HG02884 (cell line): ENCODE data around the gene NME7.
"Not testable (repeated sequence)": the region's sequence is repeated elsewhere in the genome, so short reads cannot be mapped to it uniquely, and the experiment has no call there.

Source experiments
- ATAC-seq: cut with Tn5 transposase; IDR thresholded peaks from one replicate; pipeline ENCODE4 v1.9.1; 2021; ENCODE audit warnings: mild to moderate bottlenecking, moderate library complexity; ENCODE audit not compliant: unreplicated experiment

The NME7 gene, protein sequence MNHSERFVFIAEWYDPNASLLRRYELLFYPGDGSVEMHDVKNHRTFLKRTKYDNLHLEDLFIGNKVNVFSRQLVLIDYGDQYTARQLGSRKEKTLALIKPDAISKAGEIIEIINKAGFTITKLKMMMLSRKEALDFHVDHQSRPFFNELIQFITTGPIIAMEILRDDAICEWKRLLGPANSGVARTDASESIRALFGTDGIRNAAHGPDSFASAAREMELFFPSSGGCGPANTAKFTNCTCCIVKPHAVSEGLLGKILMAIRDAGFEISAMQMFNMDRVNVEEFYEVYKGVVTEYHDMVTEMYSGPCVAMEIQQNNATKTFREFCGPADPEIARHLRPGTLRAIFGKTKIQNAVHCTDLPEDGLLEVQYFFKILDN

DNA sequence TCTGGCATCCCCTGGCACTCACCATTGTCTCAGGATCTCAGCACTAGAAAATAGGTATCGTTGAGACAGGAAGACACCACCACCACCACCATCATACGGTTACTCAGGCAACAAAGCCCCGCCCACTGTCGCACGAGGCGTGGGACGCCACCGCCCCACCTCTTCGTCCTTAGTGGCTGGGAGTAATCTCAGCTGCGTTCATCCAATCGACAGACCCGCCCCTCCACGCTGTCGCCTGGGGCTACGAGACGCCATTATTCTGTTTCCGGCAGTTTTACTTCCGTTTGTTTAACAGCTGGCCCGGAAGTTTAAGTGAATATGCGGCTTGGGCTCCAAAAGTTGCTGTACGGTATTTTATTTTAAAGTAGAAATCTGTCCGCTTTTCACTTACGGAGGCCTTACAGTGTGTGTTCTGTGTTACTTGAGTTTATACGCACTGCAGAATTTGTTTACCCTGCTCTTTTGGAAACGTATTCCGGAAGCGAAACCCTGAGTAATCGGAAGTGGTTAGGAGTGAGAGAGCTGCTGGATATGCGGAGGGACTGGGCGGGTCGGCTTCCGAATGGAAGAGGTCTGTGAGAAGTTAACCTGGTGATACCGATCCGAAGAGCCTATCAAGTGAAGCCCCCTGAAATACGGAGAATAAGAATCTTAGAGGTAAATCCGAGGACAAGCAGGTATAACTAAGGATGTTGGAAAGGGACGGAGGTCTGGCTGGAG is at the start of gene NME7, which contains the start of gene BLZF1:
TSS of gene NME7 (minus strand) at position 112 of the 720 bp plus-strand sequence. CDS start at position 25, 87 bp downstream.
TSS of gene BLZF1 (plus strand) at position 510 of the 720 bp plus-strand sequence. CDS start 1,328 bp downstream, outside the sequence.
- peak; percentile 95 for ATAC-seq

DNA sequence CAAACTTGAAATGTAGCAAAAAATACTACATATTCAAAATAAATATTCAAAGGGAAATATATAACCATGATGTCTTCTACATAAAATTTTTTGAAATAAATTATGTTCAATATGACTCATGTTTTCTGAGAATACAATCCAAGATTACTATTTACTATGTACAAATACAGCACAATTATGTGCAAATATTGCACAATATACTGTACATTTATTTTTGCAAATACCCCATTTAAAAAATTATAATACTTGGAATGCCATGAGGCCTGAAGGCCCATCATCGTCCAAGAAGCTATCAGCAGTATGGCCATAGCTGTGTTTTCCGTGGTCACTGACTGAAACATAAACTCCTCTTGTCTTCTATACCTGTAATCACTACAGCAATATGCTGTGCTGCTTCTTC is 47.4 kb upstream of the NME7 start:
- no peak for ATAC-seq

DNA sequence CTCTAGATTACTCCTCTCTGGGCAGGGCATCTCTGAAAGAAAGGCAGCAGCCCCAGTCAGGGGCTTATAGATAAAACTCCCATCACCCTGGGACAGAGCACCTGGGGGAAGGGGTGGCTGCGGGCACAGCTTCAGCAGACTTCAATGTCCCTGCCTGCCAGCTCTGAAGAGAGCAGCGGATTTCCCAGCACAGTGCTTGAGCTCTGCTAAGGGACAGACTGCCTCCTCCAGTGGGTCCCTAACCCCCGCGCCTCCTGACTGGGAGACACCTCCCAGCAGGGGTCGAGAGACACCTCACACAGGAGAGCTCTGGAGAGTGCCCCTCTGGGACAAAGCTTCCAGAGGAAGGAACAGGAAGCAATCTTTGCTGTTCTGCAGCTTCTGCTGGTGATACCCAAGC is 40.7 kb upstream of the NME7 start:
- not testable (repeated sequence) for ATAC-seq

DNA sequence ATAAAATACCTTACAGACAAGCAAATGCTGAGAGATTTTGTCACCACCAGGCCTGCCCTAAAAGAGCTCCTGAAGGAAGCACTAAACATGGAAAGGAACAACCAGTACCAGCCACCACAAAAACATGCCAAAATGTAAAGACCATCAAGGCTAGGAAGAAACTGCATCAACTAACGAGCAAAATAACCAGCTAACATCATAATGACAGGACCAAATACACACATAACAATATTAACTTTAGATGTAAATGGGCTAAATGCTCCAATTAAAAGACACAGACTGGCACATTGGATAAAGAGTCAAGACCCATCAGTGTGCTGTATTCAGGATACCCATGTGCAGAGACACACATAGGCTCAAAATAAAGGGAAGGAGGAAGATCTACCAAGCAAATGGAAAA is 35.0 kb upstream of the NME7 start:
- ATAC-seq: not testable (repeated sequence)

DNA sequence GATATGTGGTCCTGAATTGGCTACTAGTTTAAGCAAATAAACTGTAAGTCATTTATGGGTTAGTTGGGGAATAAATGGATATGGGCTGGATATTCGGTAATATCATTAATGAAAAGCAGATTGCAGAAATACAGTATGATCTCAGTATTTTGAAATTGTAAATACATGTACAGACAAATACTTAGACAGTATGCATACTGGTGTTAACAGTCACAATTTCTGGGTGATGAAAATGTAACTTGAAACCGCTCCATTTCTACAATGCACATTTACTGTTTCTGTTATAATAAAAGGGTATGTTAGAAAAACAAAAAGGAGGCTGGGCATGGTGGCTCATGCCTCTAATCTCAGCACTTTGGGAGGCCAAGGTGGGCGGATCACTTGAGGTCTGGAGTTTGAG is 28.4 kb upstream of the NME7 start:
- ATAC-seq: no peak

DNA sequence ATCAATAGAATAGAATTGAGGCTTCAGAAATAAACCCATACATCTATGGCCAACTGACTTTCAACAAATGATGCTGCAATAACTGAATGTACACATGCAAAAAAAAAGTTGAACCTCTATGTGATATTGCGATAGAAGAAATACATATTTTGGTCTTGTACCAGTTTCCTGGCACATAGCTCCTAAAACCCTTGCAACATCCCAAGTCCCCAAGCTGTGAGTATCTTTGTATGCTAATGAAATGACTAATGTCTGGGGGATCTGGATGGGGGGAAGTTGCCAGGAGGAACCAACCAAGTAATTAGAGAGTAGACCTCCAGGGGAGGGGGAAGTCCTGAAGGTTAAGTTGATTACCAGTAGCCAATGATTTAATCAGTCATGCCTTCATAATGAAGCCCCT is 24.8 kb upstream of the NME7 start:
- no peak for ATAC-seq

DNA sequence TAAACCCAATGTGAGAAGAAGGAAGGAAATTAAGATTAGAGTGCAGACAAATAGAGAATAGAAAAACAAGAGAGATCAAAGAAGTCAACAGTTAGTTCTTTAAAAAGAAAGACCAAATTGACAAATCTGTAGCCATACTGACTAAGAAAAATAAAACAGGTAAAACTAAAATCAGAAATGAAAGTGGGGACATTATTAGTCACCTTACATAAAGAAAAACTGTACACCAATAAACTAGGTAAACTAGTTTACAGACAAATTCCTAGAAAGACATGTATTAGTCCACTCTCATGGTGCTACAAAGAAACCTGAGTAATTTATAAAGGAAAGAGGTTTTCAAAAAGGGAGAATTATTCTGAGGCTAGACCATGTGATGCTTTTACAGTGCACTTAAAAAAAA is 22.7 kb upstream of the NME7 start:
- ATAC-seq: peak; percentile 91

DNA sequence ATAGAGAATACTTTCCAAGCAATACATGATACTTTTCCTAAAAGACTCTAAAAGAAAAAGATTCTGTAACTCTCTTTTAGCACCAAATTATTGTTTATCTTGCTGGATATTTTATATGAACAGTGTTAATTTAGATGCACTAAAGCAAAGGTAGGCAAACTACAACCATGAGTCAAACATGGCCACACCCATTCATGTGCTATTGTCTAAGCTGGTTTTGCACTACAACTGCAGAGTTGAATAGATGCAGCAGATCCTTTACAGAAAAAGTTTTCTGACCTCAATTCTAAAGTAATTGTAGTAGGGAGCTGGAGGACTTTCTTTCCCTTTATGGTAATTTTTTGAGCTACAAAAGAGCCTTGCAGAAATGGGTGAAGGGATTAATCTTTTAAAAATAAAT is 19.8 kb upstream of the NME7 start:
- no peak for ATAC-seq

DNA sequence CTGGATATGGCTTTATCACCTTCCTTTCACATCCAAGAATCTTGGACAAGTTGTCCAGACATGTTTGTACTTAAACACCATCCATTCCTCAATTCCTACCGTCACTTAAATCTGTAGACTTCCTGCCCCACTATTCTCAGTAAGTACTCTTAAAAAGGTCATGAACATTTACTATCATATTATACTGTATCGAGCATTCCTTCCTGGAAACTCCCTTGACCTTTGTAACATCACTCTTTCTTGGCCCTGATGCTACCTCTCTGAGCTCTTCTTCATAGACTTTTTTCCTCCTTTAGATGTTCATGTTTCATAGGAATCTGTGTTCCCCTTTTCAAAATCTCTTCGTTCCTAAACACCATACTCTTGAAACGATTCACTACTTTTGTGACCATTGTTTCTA is 15.9 kb upstream of the NME7 start:
- no peak for ATAC-seq

DNA sequence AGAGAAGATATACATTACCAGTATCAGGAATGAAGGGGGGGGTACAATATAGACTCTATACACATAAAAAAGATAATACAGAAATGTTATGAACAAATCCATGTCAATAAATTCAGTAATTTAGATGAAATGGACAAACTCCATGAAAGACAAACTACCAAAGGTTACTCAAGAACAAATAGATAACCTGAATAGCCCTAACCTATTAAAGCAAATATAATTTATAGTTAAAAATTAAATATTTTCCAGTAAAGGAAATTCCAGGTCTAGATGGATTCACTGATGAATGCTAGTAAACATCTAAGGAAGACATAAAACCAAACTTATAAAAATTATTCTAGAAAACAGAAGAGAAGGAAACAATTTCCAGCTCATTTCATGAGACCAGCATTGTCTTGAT is 13.6 kb upstream of the NME7 start:
- no peak for ATAC-seq

DNA sequence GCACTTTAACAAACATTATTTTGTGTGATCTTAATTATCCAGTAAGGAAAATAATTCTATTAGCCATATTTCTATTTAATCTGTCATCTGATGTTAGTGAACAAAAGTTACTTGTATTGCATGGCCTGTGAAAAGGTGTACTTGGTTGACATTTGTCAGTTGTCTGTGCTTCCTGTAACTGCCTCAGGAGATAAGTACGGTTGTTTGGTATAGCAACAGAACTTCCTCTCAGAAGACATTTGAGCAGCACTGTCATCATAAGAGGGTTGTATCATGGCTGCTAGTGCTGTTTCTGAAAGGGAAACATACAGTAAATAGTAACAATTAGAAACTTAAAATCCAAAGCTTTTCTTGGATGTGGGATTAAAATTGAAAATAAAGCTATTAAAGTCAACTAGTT is 3.8 kb upstream of the NME7 start:
- ATAC-seq: no peak

DNA sequence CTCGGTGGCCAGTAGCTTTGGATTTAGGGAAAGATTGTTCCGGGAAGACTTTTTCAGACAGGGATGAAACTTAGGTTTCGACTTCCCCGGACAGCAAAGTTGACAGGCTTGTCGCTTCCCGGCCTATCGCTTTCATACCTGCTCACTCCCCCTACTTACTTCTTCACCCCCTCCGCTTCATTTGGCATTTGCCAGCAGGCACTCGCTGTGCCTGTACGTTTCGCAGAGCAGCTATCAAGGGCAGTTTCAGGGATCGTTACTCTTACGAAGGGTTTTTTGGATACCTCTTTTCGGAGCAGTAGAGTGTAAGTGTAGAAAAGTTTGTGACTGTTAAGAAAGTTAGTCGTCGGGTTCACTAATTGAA is 791 bp upstream of the NME7 start:
- ATAC-seq: no peak

DNA sequence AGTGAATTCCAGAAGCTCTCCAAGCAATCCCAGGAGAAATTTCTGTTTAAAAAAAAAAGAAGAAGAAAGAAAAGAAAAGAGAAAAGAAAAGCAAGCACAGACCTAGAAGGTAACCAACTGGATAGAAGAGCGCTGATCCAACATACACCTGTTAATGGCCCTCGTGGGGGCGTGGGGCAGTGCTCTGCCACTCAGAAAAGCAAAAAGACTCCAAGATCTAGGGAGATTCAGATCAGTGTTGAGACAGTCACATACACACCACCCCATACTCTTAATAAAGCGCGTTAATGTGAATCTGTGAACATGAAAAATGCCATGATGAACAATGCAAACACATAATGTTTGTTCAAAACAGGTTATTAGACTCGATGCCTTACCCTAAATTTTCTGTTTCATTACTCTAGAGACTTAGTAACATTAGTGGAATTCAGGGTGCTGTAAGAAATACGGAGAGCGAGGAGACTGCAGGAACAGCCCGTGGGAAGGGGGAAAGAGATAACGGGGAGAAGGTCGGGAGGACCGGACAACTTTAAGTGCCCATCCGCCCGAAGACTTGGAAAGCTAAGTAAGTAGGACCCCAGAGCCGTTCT is 406 bp downstream of the NME7 start:
- no peak for ATAC-seq

DNA sequence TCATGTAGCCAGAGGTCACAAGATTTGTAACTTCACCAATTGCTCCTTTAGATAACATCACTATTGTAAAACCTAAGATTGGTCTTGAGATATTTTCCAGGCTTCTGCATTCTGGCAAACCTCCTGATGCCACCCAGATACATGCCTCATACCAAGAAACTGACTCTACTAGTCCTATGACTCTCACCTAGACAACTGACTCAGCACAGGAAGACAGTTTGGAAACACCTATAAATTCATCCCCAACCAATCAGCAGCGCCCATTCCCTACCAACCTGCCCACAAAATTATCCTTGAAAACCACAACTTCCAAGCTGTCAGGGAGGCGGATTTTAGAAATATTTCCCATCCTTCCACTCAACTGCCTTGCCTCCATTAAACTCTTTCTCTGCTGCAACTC is 2.6 kb downstream of the NME7 start:
- no peak for ATAC-seq

DNA sequence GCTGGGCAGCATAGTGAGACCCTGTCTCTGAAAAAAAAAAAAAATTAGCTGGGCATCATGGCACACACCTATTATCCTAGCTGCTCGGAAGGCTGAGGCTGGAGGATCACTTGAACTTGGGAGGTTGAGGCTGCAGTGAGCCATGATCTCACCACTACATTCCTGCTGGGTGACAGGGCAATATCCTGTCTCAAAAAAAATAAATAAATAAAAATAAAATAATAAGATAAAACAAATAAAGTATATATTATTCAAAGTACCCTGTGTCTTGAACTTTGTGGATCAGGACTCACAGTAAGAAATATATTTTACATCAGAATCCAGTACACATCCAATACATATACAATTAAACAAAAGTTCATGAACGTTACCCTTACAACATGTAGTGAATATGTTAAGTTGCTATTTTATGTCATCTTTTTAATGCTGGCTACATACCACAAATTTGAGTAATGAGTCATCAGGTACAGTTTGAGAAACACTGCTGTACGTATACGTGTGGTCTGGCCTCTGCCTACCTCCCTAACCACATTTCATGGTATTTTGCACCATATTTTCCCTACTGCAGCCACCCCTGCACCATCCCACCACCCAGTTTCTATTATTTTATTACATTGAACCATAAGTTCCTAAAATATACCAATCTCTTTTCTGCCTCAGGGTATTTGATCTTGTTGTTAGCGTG is 4.4 kb downstream of the NME7 start:
- ATAC-seq: peak; percentile 41

DNA sequence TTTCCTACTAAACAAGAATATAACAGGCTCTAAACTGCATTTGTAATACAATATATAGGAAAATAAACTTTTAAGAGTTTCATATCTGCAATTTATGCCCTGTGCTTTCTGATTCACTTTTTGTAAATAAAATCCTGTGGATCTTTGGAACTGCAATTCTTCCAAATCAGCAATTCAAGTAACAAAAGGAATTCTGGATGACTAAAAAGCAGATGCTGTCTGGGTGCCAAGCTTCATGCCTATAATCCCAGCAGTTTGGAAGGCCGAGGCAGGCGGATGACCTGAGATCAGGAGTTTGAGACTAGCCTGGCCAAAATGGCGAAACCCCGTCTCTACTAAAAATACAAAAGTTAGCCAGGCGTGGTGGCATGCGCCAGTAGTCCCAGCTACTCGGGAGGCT is 6.3 kb downstream of the NME7 start:
- ATAC-seq: no peak

DNA sequence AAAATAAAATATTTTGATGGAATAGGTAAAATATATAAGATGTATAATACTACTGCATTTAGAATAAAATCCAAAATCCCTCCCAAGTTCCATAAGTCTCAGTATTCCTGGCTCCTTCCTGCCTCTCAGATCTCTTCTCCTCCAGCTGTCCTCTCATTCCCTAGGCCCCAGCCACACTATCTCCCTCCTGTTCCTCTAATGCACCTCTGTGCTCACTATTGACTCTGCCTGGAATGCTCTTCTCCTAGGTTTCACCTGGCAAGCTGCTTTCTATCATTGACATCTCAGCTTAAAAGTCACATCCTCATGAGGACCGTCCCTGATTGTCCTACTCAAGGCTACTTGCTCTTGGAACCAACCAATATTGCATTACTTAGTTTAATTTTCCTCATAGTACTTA is 7.2 kb downstream of the NME7 start:
- no peak for ATAC-seq

DNA sequence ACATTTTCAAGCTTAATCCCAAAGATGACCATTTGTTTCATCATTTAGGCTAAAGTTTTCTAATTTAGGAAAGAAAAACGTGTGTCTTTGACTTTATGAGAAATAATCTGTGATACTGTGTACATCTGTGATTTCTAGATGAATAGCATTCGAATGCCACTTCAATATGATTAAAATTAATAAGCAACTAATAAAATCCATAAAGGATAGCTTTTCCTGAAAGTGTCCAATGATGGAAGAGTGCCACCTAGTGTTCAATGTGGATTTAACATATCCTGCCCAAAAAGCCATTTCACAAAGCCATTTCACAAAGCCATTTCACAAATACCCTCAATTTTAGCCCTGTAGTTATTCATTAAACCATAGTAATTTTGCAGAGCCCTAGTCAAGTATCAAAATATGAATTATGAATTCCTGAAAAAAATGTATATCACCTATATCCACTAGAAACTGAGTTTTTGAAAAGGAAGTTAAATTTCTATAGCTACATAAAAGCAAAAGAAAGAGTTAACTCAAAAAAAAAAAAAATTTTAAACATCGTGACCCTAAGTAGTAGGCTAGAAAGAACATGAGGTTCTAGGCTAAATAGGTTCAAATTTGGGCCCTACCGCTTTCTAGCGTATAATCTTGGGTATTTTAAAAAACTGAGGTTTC is 19.1 kb downstream of the NME7 start:
- ATAC-seq: no peak

DNA sequence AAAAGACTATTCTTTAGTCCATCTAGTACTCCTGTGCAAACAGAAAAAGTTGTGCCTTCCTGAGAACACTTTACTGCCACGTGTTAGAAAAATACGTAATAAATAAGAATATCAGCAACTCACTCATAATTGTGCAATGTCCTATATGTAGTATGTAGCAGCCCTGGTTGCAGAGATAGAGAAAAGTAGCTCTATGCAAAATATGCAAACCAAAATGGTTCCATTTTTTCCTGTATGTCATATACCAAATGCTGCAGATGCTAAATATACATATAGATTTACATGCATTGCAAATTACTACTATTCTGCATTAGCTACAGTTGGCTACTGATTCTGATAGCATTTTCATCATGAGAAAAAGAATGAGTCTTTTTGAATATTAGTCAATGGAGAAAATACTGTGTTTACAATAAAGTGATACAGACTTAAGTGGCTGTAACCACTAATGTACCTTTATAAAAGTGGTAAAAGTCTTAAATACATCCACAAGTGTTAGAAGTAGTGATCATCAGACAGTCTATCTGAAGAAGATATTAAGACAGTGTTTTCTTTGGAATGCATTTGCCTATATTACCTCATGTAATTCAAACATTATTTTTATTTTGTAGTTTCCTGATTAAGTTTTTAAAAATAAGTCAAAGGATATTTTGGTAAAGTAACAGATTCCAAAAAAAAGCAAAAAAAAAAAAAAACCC is 19.8 kb downstream of the NME7 start:
- ATAC-seq: no peak

DNA sequence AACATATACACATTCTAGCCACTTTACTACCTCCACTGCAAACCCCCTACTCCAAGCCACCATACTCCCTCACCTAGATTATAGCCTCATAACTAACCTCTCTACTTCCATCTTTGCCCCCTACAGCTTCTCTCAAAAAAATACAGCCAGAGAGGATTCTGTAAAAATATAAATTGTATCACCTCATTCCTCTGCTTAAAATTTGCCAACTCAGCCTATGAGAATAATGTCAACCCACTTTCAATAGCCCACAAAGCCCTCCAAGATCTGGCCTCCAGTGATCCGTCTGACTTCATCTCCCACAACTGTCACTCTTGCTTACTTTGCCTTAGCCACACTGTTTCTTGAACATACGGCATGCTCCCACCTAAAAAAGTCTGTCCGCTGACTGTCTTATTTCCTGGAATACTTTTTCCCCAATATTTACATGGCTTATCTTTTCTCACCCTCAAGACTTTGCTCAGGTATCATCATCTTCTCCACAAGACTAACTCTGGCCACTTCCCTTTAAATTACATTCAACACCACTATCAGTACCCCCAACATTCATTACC is 21.5 kb downstream of the NME7 start:
- no peak for ATAC-seq
